Mucosa of stomach (tissue), 1 donor: ENCODE measurements around the gene FMN2.

Experiments used
- H3K27me3 ChIP-seq: one replicate; pipeline ENCODE4 v1.7.0; 2013; ENCODE audit warnings: mild to moderate bottlenecking, low read length; ENCODE audit not compliant: control insufficient read depth, insufficient read depth
- H3K36me3 ChIP-seq: one replicate; pipeline ENCODE4 v1.7.0; 2013; ENCODE audit warnings: low read length; ENCODE audit not compliant: control insufficient read depth, insufficient read depth
- H3K4me1 ChIP-seq: one replicate; pipeline ENCODE4 v1.7.0; 2013; ENCODE audit warnings: mild to moderate bottlenecking, low read length; ENCODE audit not compliant: control insufficient read depth, insufficient read depth
- H3K4me3 ChIP-seq: one replicate; pipeline ENCODE4 v1.7.0; 2013; ENCODE audit warnings: low read length
- H3K9ac ChIP-seq: one replicate; pipeline ENCODE4 v1.7.0; 2013; ENCODE audit warnings: mild to moderate bottlenecking, low read length, moderate library complexity
- H3K9me3 ChIP-seq: one replicate; pipeline ENCODE4 v1.7.0; 2013; ENCODE audit warnings: mild to moderate bottlenecking, low read length, moderate library complexity; ENCODE audit not compliant: control insufficient read depth
- donor health status: Pancreatic carcinoma.

The FMN2 gene

DNA sequence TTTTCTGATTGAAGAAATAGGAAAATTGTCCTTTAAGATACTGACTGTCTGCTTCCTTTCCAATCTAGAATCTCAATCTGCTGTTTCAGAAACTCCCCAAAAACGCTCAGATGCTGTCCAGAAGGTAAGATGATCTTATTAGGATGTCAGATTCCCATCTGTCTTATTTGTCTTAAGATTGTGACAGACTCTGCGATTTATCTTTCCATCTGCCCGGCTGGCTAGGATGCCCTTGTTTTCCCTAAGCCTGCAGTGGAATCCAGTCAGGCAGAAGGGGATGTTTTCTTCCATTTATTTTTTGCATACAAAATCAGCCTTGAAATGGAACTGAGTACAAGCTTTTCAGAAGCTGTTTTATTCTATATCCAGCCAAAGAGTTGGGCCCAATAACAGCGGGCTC lies 96.5 kb downstream of the FMN2 start:
- H3K4me1 ChIP-seq, result no peaks in the 10 kb centered on the region
- no peak overlapping the region for H3K4me3 ChIP-seq
- H3K9me3 ChIP-seq, result no peaks in the 10 kb centered on the region
- no peaks in the 10 kb centered on the region for H3K27me3 ChIP-seq
- no peak overlapping the region for H3K9ac ChIP-seq
- no peaks in the 10 kb centered on the region for H3K36me3 ChIP-seq

GRCh38 chr1:240189386-240189989 lies 97.8 kb downstream of the FMN2 start:
- no peak overlapping the region for H3K4me3 ChIP-seq
- H3K36me3 ChIP-seq, result no peaks in the 10 kb centered on the region
- H3K9me3 ChIP-seq, result no peaks in the 10 kb centered on the region
- no peaks in the 10 kb centered on the region for H3K27me3 ChIP-seq
- H3K4me1 ChIP-seq, result no peaks in the 10 kb centered on the region
- H3K9ac ChIP-seq, result no peak overlapping the region

GRCh38 chr1:240190881-240191401 lies 99.3 kb downstream of the FMN2 start:
- no peaks in the 10 kb centered on the region for H3K4me1 ChIP-seq
- no peak overlapping the region for H3K4me3 ChIP-seq
- no peak overlapping the region for H3K9ac ChIP-seq
- no peaks in the 10 kb centered on the region for H3K9me3 ChIP-seq
- H3K27me3 ChIP-seq, result no peaks in the 10 kb centered on the region
- no peaks in the 10 kb centered on the region for H3K36me3 ChIP-seq

DNA sequence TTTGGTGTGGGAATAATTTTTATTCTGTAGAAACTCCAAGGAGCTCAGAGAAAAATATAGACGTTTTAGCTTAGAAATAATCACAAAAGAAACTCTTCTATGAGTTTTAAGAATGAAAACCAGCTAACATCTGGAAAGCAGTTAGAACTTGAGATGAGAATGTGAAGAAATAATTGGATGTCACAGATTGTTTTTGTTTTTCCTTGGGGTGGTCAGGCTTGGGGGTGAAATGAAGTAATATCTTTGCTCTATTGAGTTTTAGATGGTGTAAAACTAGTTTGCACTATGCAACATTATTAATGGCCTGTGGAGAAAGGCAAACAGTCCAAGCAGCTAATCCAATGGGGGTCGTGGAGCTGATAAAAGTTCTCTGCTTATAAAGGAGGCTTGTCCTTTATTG lies 101.2 kb downstream of the FMN2 start:
- Histone ChIP-seq H3K4me3 (no peak overlapping the region), H3K27me3 (no peaks in the 10 kb centered on the region), H3K36me3 (no peaks in the 10 kb centered on the region), H3K9me3 (no peaks in the 10 kb centered on the region), H3K4me1 (no peaks in the 10 kb centered on the region), H3K9ac (no peak overlapping the region)

DNA sequence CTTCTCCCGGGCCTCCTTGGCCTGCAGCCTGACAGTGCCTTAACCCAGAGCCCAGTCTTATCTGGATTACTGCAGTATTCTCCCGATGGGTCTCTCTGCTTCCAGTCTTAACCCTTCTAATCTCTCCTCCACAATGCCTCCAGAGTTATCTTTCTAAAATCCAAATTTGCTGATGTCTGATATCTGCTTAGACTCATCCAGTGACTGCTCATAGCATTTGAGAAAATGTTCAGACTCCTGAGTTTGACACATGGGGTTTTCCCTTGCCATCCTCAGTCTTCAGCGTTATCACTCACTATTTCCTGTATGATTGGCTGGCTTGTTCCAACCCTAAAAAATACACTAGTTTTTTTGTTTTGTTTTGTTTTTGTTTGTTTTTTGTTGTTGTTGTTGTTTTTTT lies 102.0 kb downstream of the FMN2 start:
- Histone ChIP-seq H3K36me3 (no peaks in the 10 kb centered on the region), H3K4me1 (no peaks in the 10 kb centered on the region), H3K9me3 (no peaks in the 10 kb centered on the region), H3K9ac (no peak overlapping the region), H3K27me3 (no peaks in the 10 kb centered on the region), H3K4me3 (no peak overlapping the region)

- Histone ChIP-seq H3K27me3 (no peaks in the 10 kb centered on the region), H3K36me3 (no peaks in the 10 kb centered on the region), H3K4me1 (no peaks in the 10 kb centered on the region), H3K9me3 (no peaks in the 10 kb centered on the region), H3K9ac (no peak overlapping the region), H3K4me3 (no peak overlapping the region)
Measured at GRCh38 chr1:240194120-240194519, 102.4 kb downstream of the FMN2 start.

DNA sequence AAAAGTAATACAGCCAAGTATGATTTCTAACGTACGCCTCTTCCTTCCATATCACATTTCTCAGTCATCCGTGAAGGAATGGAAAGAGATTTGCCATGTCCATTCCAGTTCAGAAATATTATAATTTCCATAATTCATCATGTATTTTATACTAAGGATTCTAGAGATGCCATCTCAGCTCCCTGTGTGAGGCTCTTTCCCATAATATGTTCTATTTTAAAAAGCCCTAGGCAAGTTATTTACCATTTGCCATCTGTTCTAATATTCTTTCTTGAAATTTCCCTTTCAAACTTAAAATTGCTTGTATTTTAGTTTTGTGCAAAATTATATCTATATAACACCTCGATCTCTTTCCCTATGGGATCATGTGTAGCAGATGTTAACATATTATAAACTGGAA lies 106.7 kb downstream of the FMN2 start:
- no peak overlapping the region for H3K4me3 ChIP-seq
- no peaks in the 10 kb centered on the region for H3K36me3 ChIP-seq
- no peaks in the 10 kb centered on the region for H3K9me3 ChIP-seq
- no peaks in the 10 kb centered on the region for H3K27me3 ChIP-seq
- no peak overlapping the region for H3K9ac ChIP-seq
- H3K4me1 ChIP-seq, result no peaks in the 10 kb centered on the region

DNA sequence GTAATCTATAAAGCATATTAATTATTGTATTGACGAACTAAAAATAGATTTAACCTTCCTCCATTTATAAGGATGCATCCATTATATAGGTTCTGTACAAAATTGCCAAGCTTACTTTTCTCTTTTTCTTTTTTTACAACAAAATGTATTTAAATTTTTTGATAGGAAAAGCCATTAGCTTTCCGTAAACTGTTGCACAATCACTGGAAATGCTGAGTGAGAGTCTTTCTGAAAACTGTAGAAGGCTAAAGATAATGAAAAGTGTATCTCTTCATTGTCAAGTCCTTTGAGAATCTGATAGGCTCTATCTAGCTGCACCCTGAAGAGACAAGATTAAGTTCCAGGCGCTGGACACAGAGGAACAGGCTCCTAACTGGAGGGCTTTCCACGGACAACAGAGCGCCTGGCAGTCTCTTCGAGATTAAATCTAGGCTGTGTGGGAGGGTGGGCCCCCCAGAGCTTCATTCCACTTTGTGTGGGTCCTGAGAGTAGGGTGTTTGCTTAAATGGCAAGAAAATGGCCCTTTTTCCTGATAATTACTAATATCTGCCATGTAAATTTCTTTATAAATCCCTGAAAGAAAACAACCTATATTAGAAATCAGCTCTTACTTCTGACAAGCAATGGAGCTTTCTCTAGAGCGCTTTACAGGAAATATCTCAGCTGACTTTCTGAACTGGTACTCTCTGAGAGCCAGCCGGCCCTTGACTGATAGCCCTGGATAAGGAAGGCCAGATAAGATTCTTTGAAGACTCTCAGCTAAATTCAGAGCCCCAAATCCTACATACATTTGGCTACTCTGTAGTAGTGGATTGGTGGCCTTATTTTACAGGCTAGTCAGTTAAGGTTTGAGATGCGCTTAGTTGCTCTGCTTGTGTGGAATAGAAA lies 108.3 kb downstream of the FMN2 start:
- Histone ChIP-seq H3K4me3 (no peak overlapping the region), H3K27me3 (no peaks in the 10 kb centered on the region), H3K9me3 (no peaks in the 10 kb centered on the region), H3K36me3 (no peaks in the 10 kb centered on the region), H3K4me1 (no peaks in the 10 kb centered on the region), H3K9ac (no peak overlapping the region)

DNA sequence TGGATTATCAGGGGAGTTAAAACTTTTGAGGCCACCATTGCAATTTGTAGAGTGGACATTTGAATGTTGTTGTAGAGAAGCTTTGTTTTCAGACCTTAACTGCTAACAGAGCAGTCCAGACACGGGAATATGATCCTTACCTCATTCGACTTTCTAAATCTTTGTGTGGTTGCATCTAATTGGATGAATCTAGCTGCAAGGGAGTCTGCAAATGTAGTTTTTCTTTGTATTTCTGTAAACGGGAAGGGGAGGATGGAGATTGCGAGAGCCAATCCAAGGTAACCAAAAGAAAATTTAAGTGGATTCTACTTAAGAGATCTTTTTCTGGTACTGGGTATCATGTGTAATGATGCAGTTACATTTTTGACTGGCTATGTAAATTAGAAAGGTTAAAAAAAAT lies 110.2 kb downstream of the FMN2 start:
- no peaks in the 10 kb centered on the region for H3K4me1 ChIP-seq

GRCh38 chr1:240207073-240207709 lies 115.5 kb downstream of the FMN2 start:
- no peak overlapping the region for H3K9ac ChIP-seq
- no peaks in the 10 kb centered on the region for H3K27me3 ChIP-seq
- H3K4me1 ChIP-seq, result no peaks in the 10 kb centered on the region
- no peaks in the 10 kb centered on the region for H3K9me3 ChIP-seq
- no peak overlapping the region for H3K4me3 ChIP-seq
- H3K36me3 ChIP-seq, result no peaks in the 10 kb centered on the region

More for the DNA sequence above, 110.2 kb downstream of the FMN2 start:
- Histone ChIP-seq H3K9ac (no peak overlapping the region), H3K27me3 (no peaks in the 10 kb centered on the region), H3K36me3 (no peaks in the 10 kb centered on the region), H3K9me3 (no peaks in the 10 kb centered on the region), H3K4me3 (no peak overlapping the region)

- Histone ChIP-seq H3K4me3 (no peak overlapping the region), H3K36me3 (no peaks in the 10 kb centered on the region), H3K4me1 (no peaks in the 10 kb centered on the region), H3K9ac (no peak overlapping the region), H3K9me3 (no peaks in the 10 kb centered on the region), H3K27me3 (no peaks in the 10 kb centered on the region)
Measured at GRCh38 chr1:240210026-240210425, 118.3 kb downstream of the FMN2 start.

GRCh38 chr1:240212556-240212955 lies 120.9 kb downstream of the FMN2 start:
- H3K9ac ChIP-seq, result no peak overlapping the region

More at GRCh38 chr1:240212556-240212955, 120.9 kb downstream of the FMN2 start:
- Histone ChIP-seq H3K9me3 (no peaks in the 10 kb centered on the region), H3K36me3 (no peaks in the 10 kb centered on the region), H3K27me3 (no peaks in the 10 kb centered on the region), H3K4me3 (no peak overlapping the region), H3K4me1 (no peaks in the 10 kb centered on the region)
